GM19468 (cell line): ENCODE results near the gene RBFOX2.
"Not testable (repeated sequence)": the region's sequence is repeated elsewhere in the genome, so short reads cannot be mapped to it uniquely, and the experiment has no call there.

Experiments used
- ATAC-seq: cut with Tn5 transposase; IDR thresholded peaks from one replicate; pipeline ENCODE4 v1.9.1; 2021; ENCODE audit warnings: mild to moderate bottlenecking, moderate library complexity, moderate number of reproducible peaks; ENCODE audit not compliant: unreplicated experiment; ENCODE audit errors: extremely low read depth

RBFOX2 gene

DNA sequence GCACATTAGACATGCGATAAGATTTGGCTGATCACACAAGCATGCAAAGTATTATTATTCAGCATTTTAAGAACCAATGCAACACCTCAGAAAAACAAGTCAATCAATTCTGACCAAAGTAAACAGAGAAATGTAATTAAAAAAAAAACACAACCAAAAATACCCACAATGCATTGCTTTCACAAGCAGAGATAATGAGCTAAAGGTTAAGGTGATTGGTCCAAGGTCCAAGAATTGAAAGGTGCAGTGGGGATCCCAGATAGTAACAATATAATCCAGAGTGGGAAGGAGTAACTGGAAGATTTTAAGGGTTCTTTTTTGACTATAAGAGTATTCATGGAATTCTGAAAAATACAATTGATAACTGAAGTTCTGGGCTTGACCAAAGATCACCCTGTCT, 271.9 kb downstream of the RBFOX2 start:
- no peak for ATAC-seq

DNA sequence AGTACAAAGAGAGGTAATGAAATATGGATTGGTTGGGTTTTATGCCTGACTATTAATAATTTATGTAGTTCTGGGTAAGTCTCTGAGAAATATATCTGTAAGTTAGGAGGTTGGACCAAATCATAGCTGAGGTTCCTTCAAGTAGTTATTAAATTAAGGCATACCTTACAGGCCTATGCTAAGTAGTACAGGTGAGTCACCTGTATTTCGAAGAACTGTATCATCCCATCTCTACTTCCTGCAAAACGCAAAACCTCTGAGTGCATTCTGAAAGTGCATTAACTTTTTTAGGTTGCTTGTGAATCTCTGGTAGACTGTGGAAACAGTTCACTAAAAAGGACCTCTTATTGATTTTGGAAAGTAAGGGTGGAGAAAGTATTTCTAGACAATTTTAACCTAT, 273.9 kb downstream of the RBFOX2 start:
- ATAC-seq = no peak

DNA sequence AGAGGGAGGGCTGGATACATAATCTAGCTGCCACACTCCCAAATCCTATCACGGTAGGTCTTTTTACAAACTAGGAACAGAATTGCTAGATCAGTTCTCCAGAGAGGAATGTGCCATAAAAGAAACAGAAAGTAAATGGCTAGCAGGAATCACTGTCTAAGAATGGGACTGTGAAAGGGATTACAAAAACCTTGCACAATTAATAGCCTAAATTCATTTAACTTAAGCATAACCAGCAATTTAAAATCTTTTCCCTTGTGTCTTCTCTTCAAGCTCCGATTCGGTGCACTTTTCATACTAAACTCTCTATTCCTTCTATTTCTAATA, 275.8 kb downstream of the RBFOX2 start:
- ATAC-seq = no peak

GRCh38 chr22:35752006-35752862, 276.4 kb downstream of the RBFOX2 start:
- ATAC-seq = no peak

GRCh38 chr22:35749808-35750207, 278.8 kb downstream of the RBFOX2 start:
- ATAC-seq = no peak

DNA sequence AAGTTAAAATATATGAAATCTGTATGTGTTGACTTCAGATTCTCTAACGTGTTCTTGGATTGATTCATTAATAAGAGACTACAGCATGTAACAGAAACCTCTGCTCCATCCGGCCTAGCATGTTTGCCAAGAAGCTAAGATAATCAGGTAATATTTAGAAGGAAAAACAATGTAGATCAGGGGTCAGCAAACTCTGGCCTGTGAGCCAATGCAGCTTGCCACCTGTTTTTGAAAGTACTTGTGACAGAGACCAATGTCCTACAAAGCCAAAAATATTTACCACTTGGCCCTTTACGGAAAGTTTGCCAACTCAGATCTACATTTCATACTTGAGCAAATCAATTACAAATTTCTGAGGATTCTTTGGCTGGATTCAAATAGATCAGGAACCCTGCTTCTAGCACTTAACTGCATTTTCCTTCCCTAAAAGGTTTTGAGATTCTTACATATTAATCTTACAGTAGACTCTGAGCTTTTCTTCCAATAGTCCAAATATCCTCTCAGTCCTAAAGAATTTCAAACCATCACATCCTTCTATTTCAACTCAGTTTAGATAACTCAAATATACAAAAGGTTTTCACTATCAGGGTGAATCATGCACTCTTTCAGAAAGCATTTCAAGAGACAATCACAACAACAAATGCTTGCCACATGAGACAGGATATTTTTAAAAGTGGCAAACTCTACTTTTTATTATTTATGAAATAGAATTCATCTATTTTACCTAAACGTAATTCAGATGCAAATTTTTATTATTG, 281.5 kb downstream of the RBFOX2 start:
- ATAC-seq = no peak

DNA sequence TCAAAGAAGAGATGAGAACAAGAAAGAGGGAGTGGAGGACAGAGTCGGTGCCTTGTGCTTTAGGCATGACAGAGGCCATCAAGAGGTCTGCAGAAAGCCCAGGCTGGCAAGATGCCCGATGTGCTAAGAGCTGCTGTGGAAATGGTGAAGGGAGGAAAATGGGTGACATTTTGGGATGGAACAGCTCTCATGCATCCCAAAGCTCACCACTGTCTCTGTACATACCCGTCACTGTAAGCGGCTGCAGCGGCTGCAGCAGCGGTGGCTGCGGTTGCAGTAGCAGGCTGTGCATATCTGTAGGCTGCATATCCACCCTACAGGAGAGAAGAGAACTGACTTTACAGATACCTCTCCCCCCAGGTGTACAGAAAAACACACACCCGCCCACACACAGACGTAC, 282.4 kb downstream of the RBFOX2 start:
- no peak for ATAC-seq

- no peak for ATAC-seq
Observed at GRCh38 chr22:35743326-35743860, 285.2 kb downstream of the RBFOX2 start.

- ATAC-seq = no peak
Observed at GRCh38 chr22:35742342-35743100, 286.1 kb downstream of the RBFOX2 start.

DNA sequence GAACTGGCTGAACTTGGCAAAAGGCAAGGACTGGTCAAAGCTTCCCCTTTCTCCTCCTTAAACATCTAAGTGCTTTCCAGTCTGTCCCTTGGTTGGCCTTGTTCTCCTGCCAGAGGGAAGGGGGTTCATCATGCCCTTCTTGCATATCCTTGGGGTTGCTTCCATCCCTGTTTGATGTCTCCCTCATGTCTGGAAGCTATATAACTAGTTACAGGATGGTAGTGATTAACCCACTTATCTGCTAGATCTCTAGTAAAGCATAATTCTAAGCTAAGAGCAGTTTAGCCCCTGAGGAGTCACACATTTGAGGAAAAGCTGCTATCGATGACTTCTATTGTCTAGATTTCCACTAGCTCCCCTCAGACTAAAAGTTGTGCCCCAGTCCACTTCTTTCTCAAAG, 288.0 kb downstream of the RBFOX2 start:
- no peak for ATAC-seq

DNA sequence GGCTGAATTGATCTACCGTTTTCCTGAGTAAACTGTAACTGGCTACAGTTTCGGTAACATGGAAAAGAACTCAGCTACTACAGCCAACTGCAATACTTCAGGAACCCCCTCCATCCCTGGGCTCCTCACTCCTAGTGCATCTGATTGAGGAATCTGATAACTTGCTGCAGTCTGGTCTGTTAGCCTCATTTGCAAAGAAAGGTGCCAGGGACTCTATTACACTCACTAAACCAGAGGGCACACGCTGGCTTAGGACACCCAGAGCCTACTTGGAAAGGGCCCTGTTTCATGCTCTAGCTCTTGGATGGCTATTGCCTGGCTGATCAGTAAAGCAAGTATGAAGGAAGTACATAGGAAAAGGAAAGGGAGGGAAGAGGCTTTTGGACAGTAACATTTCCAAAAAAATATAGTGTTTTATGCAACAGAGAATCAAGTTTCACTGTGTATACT, 288.7 kb downstream of the RBFOX2 start:
- no peak for ATAC-seq

- ATAC-seq = no peak
Observed at GRCh38 chr22:35739076-35739930, 289.3 kb downstream of the RBFOX2 start.

DNA sequence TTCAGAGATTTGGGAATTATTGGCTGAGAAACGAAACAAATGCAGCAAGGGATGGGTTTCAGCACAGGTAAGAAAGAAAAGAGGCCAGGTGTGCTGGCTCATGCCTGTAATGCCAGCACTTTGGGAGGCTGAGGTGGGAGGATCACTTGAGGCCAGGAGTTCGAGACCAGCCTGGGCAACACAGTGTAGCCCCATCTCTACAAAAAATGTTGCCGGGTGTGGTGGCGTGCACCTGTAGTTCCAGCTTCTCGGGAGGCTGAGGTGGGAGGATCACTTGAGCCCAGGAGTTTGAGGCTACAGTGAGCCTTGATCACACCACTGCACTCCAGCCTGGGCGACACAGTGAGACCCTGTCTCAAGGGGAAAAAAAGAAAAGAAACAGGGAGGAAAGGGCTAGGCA, 290.7 kb downstream of the RBFOX2 start:
- not testable (repeated sequence) for ATAC-seq

GRCh38 chr22:35736701-35737100, 291.9 kb downstream of the RBFOX2 start:
- no peak for ATAC-seq

DNA sequence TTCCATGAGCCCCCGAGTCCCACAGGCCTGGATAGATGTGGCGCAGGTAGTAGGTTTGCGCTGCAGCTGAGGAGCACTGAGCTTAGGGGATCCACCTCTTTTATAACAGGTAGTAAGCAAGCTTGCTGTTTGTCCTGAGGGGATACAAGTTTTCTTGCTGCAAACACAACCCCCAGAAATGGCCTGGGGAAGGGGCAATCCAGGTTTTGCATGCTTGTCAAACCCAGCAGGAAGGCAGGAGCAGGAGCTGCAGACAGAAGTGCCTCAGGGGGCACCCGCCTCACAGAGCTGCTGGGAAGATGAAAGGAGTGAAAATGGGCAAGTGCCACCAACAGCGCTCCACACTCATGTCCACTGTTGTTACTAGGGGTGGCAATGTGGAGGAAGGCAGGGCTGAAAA, 292.5 kb downstream of the RBFOX2 start:
- no peak for ATAC-seq

DNA sequence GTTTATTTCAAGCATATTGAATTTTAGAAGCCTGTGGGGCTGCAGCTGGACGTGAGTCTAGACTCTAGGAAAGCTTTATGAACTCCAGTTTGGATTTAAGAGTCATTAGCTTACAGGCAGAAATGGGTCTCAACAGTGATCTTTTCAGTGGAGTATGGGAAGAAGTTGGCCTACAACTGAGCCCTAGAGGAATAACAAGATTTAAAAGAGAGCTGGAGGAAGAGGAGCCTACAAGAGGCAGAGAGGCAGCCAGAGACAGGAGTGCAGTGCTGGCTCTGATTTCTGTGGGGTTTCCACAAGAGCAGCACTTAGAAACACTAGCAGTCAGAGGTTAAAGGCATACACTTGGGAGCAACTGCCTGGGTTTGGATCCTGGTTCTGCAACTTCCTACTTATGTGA, 293.1 kb downstream of the RBFOX2 start:
- ATAC-seq = no peak

GRCh38 chr22:35734517-35734827, 294.2 kb downstream of the RBFOX2 start:
- ATAC-seq = no peak

- ATAC-seq = no peak
Observed at GRCh38 chr22:35733791-35734516, 294.7 kb downstream of the RBFOX2 start.

DNA sequence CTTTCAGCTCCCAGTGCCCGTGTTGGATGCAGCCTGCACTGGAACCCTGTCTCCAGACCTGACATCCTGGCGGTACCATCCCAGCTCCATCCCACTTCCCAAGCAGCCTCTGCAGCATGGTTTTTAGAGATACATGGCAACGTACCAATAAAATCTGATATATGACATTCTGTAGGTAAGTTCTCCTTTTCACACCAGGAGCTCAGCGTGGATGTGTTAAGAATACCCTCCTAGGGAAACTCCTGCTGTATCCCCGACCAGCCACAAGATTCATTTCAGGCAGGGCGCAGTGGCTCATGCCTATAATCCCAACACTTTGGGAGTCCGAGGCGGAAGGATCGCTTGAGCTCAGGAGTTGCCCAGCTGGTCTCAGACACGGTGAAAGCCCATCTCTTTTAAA, 295.6 kb downstream of the RBFOX2 start:
- no peak for ATAC-seq
